ENCODE results near the gene KIFC3.

- TF ChIP-seq EP300 (IDR thresholded peaks at IDR 0.05) = no peak
- TF ChIP-seq CTCF (IDR thresholded peaks at IDR 0.05) = no peak
- TF ChIP-seq POLR2A (IDR thresholded peaks at IDR 0.05; ENCODE audit: low read depth) = no peak
- TF ChIP-seq POLR2AphosphoS5 (IDR thresholded peaks at IDR 0.05) = no peak
Observed at GRCh38 chr16:57845115-57845514, 42.8 kb upstream of the KIFC3 start.
